ENCODE results near the gene NOP53. TPM values are rescaled to one million over a fixed set of nuclear protein-coding genes. Genes with fewer than 3 reads are reported as not detected.
"Not testable (repeated sequence)": the region's sequence is repeated elsewhere in the genome, so short reads cannot be mapped to it uniquely, and the experiment has no call there.

Gene NOP53
- total and polyA plus RNA-seq, 4 donors = 146 to 498 (median 193) TPM

DNA sequence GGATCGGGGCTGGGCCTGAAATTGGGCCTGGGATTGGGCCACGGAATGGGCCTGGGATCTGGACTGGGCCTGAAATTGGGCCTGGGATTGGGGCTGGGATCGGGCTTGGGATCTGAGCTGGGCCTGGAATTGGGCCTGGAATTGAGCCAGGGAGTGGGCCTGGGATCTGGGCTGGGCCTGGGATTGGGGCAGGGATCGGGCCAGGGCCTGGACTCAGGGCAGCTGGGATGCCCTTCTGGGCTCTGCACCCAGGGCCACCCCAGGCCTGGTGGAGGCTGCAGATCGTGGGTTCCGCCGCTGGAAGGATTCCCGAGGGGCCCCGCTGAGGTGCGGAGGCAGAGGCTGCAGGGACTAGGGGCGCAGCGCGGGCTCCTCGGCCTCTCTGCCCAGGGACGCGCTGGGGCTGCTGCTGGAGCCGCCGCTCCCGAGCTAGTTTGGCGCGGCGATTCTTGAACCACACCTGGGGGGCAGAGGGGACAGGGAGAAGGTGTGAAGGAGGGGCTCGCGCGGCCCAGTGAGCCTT, 57.2 kb downstream of the NOP53 start:
- no peak overlapping the region for H3K4me3 ChIP-seq
- 92 to 93% methylated on average over 23 to 25 of the region's 25 CpGs for WGBS, 2 donors
- TF ChIP-seq, protein P1, sequence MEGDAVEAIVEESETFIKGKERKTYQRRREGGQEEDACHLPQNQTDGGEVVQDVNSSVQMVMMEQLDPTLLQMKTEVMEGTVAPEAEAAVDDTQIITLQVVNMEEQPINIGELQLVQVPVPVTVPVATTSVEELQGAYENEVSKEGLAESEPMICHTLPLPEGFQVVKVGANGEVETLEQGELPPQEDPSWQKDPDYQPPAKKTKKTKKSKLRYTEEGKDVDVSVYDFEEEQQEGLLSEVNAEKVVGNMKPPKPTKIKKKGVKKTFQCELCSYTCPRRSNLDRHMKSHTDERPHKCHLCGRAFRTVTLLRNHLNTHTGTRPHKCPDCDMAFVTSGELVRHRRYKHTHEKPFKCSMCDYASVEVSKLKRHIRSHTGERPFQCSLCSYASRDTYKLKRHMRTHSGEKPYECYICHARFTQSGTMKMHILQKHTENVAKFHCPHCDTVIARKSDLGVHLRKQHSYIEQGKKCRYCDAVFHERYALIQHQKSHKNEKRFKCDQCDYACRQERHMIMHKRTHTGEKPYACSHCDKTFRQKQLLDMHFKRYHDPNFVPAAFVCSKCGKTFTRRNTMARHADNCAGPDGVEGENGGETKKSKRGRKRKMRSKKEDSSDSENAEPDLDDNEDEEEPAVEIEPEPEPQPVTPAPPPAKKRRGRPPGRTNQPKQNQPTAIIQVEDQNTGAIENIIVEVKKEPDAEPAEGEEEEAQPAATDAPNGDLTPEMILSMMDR (IDR thresholded peaks at IDR 0.05; ENCODE audit: control extremely low read depth, extremely low read depth) = no peak
- H3K36me3 ChIP-seq (ENCODE audit: control insufficient read depth in 4 of 4, insufficient read depth in 4 of 4, low read length in 4 of 4) = no peaks in the 10 kb centered on the region
- H3K27me3 ChIP-seq (ENCODE audit: control insufficient read depth in 3 of 3, insufficient read depth in 3 of 3, low read length in 2 of 3) = no peaks in the 10 kb centered on the region
- no peak overlapping the region for H3K27ac ChIP-seq (ENCODE audit: low read depth in 1 of 2, low read length in 1 of 2)
- no peaks in the 10 kb centered on the region for H3K4me1 ChIP-seq (ENCODE audit: control insufficient read depth in 5 of 5, insufficient read depth in 5 of 5, low read length in 5 of 5)
- peaks cover 0 to 2% (median 0%) of the 10 kb centered on the region in 4 donors for H3K9me3 ChIP-seq (ENCODE audit: control insufficient read depth in 4 of 4, insufficient read depth in 3 of 4, low read length in 3 of 4)
- ATAC-seq (ENCODE audit: insufficient read depth, low FRiP score) = no peak
- no peak for DNase-seq
- H3K9ac ChIP-seq (ENCODE audit: insufficient read depth in 1 of 2, low read length in 2 of 2) = no peak overlapping the region

DNA sequence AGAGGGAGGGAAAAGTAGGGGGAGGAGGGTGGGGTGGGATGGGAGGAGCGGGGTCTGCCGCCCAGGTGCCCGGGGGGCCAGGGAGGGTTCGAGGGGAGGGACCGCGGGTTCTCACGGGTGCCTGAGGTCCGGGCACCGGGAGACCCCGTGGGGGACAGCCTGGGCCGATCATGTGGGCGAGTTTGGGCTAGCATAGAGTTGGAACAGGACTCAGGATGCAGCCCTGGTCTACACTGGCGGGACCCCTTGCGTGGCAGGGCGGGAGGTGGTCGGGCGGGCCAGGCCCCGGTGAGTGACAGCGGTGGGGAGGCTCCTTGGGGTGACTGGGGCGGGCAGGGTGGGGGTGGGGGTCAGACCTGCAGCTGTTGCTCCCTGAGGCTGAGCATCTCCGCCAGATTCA, 57.8 kb downstream of the NOP53 start:
- not testable (repeated sequence) for H3K9me3 ChIP-seq (ENCODE audit: control insufficient read depth in 4 of 4, insufficient read depth in 3 of 4, low read length in 3 of 4); H3K4me1 ChIP-seq (ENCODE audit: control insufficient read depth in 5 of 5, insufficient read depth in 5 of 5, low read length in 5 of 5); ATAC-seq (ENCODE audit: insufficient read depth, low FRiP score); H3K27me3 ChIP-seq (ENCODE audit: control insufficient read depth in 3 of 3, insufficient read depth in 3 of 3, low read length in 2 of 3); H3K36me3 ChIP-seq (ENCODE audit: control insufficient read depth in 4 of 4, insufficient read depth in 4 of 4, low read length in 4 of 4); H3K4me3 ChIP-seq; H3K9ac ChIP-seq (ENCODE audit: insufficient read depth in 1 of 2, low read length in 2 of 2); DNase-seq; H3K27ac ChIP-seq (ENCODE audit: low read depth in 1 of 2, low read length in 1 of 2)
- WGBS, 2 donors = 83 to 89% methylated on average over 19 to 20 of the region's 21 CpGs

DNA sequence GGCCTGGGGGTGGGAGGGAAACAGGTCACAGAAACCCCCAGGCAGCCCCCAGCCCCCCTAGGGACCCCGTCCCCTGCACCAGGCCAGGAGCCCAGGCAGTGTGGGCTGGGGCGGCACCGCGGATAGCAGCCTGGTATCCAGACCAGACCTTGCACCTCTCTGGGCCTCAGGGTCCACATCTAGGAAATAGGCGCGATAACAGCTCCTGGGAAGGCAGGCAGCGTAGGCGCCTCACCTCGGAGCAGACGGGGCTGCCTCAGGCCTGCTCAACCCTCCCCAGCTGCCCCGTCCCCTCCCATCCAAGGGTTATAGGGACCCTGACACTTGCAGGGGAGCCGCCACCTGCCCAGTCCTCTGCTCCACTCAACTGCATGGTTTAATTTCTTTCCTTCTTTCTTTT, 58.3 kb downstream of the NOP53 start:
- not testable (repeated sequence) for H3K9ac ChIP-seq (ENCODE audit: insufficient read depth in 1 of 2, low read length in 2 of 2); H3K27me3 ChIP-seq (ENCODE audit: control insufficient read depth in 3 of 3, insufficient read depth in 3 of 3, low read length in 2 of 3); DNase-seq; H3K4me3 ChIP-seq; H3K4me1 ChIP-seq (ENCODE audit: control insufficient read depth in 5 of 5, insufficient read depth in 5 of 5, low read length in 5 of 5); ATAC-seq (ENCODE audit: insufficient read depth, low FRiP score); H3K36me3 ChIP-seq (ENCODE audit: control insufficient read depth in 4 of 4, insufficient read depth in 4 of 4, low read length in 4 of 4); H3K9me3 ChIP-seq (ENCODE audit: control insufficient read depth in 4 of 4, insufficient read depth in 3 of 4, low read length in 3 of 4); H3K27ac ChIP-seq (ENCODE audit: low read depth in 1 of 2, low read length in 1 of 2)
- WGBS, 2 donors = 91 to 92% methylated on average over 9 of the region's 12 CpGs

DNA sequence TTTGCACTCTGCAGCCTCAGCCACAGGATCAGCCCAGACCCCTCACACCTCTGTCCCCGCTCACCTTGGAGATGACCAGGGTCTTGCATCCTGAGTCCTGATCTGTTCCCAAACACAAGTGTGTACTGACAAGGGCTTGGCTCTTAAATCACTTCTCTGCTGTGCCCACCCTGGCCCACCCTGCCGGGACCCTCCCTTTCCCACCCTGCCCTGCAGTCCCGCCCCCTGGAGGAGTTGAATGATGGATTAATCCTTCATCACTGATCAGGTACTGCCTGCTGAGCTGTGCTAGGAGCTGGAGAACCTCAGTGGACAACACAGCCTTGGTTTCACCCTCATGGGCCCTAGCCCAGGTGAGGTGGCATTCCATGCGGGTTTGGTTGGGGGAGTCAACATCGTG, 59.1 kb downstream of the NOP53 start, which contains the start of gene TPRX1:
Gene TPRX1 (minus strand): TSS at position 101 of the 400 bp plus-strand sequence. CDS start 12 bp downstream, at position 89.
- H3K9ac ChIP-seq (ENCODE audit: insufficient read depth in 1 of 2, low read length in 2 of 2); H3K27ac ChIP-seq (ENCODE audit: low read depth in 1 of 2, low read length in 1 of 2); H3K4me1 ChIP-seq (ENCODE audit: control insufficient read depth in 5 of 5, insufficient read depth in 5 of 5, low read length in 5 of 5); ATAC-seq (ENCODE audit: insufficient read depth, low FRiP score); H3K36me3 ChIP-seq (ENCODE audit: control insufficient read depth in 4 of 4, insufficient read depth in 4 of 4, low read length in 4 of 4); H3K9me3 ChIP-seq (ENCODE audit: control insufficient read depth in 4 of 4, insufficient read depth in 3 of 4, low read length in 3 of 4); H3K4me3 ChIP-seq; DNase-seq; H3K27me3 ChIP-seq (ENCODE audit: control insufficient read depth in 3 of 3, insufficient read depth in 3 of 3, low read length in 2 of 3): not testable (repeated sequence)
- WGBS, 2 donors = 82 to 87% methylated on average over 5 of the region's 5 CpGs

DNA sequence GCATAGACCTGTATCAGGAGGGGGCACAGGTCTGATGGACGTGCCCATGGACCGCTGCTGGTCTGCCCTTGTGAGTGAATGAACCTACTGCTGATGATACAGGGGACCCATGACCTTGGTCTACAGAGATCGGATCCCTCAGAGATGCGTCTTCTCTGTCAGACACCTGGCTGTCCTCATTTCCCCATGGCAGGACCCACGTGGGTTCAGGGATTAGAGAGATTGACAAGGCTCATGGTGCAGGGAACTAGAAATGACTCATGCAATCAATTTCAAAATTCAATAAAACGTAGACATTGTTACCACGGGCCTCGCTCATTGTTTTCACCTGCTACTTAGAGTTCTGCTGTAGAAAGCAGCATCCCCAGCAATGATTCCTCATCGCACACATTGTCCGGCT, 60.0 kb downstream of the NOP53 start:
- H3K4me3 ChIP-seq = no peak overlapping the region
- no peaks in the 10 kb centered on the region for H3K27me3 ChIP-seq (ENCODE audit: control insufficient read depth in 3 of 3, insufficient read depth in 3 of 3, low read length in 2 of 3)
- H3K9me3 ChIP-seq (ENCODE audit: control insufficient read depth in 4 of 4, insufficient read depth in 3 of 4, low read length in 3 of 4) = peaks cover 0 to 2% (median 0%) of the 10 kb centered on the region in 4 donors
- ATAC-seq (ENCODE audit: insufficient read depth, low FRiP score) (no peak), DNase-seq (no peak)
- no peak overlapping the region for H3K9ac ChIP-seq (ENCODE audit: insufficient read depth in 1 of 2, low read length in 2 of 2)
- no peaks in the 10 kb centered on the region for H3K4me1 ChIP-seq (ENCODE audit: control insufficient read depth in 5 of 5, insufficient read depth in 5 of 5, low read length in 5 of 5)
- H3K36me3 ChIP-seq (ENCODE audit: control insufficient read depth in 4 of 4, insufficient read depth in 4 of 4, low read length in 4 of 4) = no peaks in the 10 kb centered on the region
- TF ChIP-seq, protein P1 (IDR thresholded peaks at IDR 0.05; ENCODE audit: control extremely low read depth, extremely low read depth) = no peak
- 87 to 89% methylated on average over 10 of the region's 10 CpGs for WGBS, 2 donors
- H3K27ac ChIP-seq (ENCODE audit: low read depth in 1 of 2, low read length in 1 of 2) = no peak overlapping the region

Measured in lung (tissue), 12 donors.